ENCODE measurements around the gene RPL36AL.

RPL36AL gene

DNA sequence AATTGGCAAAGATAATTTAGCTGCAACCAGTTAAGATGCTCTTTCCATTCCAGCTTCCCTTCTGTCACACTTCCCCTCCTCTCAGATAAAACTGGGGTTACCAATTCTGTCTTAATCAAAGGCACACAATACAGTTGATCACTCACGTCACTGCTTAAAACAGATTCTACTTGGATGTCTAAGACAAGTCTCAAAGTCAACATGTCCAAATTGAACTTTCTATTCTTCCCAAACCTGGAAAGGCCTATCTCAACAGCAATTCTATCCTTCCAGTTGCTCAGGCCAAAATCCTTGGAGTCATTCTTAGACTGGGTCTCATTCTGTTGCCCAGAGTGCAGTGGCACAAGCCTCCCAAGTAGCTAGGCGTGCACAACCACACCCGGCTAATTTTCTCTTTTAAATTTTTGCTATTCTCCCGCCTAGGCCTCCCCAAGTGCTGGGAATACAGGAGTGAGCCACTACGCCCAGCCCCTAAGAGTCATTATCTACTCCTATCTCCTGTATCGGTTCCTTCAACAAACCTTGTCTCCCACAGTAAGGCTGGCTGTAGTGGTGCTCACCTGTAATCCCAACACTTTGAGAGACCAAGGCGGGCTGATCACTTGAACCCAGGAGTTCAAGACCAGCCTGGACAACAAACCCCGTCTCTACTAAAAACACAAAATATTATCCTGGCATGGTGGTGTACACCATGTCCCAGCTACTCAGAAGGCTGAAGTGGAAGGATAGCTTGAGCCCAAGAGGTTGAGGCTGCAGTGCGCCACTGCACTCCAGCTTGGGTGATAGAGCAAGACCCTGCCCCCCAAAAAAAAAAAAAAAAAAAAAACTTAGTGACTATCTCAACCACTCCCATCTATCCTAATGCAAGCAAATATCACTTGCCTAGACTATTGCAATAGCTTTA lies 39.0 kb downstream of the RPL36AL start:
- no peak for DNase-seq (ENCODE audit: low read depth)

DNA sequence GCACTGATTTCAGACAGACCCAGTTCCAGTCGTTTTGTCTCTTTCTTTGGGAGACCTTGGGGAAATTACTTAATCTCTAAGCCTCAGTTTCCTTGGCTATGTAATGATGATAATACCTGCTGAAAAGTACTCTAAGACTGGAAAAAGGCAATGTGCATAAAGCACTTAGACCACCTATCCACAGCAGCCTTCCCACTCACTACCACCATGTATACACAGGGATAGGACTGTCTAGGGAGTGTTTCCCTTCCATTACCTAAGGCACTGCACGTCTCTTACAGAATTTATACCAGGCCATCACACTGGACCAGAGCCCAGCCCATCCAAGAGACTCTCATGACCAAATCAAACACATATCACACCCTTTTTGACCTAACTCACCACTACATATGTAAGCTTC lies 40.6 kb downstream of the RPL36AL start:
- no peak for DNase-seq (ENCODE audit: low read depth)

DNA sequence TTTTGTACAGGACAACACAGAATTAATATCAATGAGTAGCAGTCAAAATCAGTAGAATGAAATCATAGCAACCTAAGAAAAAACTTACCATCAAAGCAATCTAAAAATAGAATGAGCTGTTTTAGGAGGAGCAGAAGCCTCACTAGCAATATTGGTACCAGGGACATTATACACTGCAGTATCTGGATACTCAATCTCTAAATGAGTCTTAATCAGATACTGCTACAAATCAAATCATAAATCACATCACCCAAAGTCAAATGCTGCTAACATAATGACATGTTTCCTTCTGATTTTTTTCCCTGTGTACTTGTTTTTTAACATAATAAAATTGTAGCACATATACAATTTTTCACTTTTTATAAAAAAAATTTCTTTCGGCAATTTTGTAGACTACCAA lies 42.3 kb downstream of the RPL36AL start:
- no peak for DNase-seq (ENCODE audit: low read depth)

- DNase-seq (ENCODE audit: low read depth), result no peak
Measured at GRCh38 chr14:49574038-49574437, 46.4 kb downstream of the RPL36AL start.

GRCh38 chr14:49569281-49569680 lies 51.1 kb downstream of the RPL36AL start:
- no peak for DNase-seq (ENCODE audit: low read depth)
